NCI-H1105 treated with DMSO at 0.1 percent for 48 hours (cell line): ENCODE data around the gene MUC12.
"Not testable (repeated sequence)": the region's sequence is repeated elsewhere in the genome, so short reads cannot be mapped to it uniquely, and the experiment has no call there.

Experiments used
- DNase-seq: peaks from one replicate; lab custom pipeline; 2025; lab: John Stamatoyannopoulos, UW

Gene MUC12

DNA sequence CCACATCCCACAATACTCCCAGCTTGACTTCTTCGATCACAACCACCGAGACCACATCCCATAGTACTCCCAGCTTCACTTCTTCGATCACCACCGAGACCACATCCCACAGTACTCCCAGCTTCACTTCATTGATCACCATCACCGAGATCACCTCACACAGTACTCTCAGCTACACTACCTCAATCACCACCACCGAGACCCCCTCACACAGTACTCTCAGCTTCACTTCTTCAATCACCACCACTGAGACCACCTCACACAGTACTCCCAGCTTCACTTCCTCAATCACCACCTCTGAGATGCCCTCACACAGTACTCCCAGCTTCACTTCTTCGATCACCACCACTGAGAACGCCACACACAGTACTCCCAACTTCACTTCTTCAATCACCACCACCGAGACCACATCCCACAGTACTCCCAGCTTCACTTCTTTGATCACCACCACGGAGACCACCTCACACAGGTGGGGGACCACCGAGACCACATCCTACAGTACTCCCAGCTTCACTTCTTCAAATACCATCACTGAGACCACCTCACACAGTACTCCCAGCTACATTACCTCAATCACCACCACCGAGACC is 11.4 kb upstream of the MUC12 start:
- DNase-seq = no peak

DNA sequence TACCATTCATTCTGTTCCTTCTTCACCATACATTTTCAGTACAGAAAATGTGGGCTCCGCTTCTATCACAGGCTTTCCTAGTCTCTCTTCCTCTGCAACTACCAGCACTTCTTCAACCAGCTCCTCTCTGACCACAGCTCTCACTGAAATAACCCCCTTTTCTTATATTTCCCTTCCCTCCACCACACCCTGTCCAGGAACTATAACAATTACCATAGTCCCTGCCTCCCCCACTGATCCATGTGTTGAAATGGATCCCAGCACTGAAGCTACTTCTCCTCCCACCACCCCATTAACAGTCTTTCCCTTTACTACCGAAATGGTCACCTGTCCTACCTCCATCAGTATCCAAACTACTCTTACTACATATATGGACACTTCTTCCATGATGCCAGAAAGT is 9.5 kb upstream of the MUC12 start:
- no peak for DNase-seq

DNA sequence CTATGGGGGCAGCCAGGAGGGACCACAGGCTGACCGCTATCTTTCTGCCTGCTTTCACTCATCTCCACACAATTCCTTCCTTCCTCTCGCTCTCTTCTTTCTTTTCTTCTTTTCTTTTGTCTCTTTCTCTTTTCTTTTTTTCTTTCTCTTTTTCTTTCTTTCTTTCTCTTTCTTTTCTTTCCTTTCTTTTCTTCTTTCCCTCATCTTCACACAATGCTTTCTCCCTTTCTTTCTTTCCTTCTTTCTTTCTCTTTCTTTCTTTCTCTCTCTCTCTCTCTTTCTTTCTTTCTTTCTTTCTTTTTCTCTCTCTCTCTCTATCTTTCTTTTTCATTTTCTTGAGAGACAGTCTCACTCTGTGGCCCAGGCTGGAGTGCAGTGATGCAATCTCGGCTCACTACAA is 6.8 kb upstream of the MUC12 start:
- DNase-seq = no peak

DNA sequence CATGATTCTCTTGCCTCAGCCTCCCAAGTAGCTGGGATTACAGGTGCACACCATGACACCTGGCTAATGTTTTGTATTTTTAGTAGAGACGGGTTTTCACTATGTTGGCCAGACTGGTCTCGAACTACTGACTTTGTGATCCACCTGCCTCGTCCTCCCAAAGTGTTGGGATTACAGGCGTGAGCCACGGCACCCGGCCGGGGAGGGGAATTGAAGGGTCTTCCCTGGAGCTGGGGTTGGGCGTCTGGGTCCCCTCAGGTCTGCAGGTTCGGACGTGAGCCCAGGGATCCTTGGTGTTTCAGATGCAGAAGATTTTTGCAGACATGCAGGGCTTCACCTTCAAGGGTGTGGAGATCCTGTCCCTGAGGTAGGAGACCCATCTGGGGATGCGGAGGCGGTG is 6.0 kb upstream of the MUC12 start:
- no peak for DNase-seq

DNA sequence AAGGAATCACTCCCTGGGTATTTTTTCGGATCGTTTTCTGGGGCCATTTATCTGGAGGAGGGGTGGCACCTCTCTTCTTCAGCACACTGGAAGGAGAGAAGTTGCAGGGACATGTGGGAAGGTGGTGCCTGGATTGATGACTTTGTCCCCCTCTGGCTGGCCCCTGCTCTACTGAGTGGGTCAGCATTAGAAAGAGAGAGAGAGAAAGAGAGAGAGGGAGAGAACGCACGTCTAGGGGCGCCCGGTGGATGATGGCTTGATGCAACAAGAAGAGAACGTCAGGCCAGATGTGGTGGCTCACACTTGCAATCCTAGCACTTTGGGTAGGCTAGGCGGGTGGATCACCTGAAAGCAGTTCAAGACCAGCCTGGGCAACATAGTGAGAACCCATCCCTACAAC is 5.5 kb upstream of the MUC12 start:
- DNase-seq = no peak

DNA sequence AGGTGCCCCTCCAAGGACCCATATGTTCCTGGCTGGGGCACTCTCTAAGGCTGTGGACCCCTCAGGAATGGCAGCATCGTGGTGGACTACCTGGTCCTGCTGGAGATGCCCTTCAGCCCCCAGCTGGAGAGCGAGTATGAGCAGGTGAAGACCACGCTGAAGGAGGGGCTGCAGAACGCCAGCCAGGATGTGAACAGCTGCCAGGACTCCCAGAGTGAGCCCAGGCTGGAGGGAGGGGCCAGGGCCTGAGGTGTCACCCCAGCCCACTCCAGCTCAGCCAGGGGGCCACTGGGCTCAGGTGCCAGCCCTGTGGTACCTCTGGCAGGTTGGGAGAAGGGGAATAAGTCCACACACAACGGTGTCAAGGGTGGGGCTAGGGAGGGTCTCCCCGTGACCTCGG is 4.7 kb upstream of the MUC12 start:
- no peak for DNase-seq

DNA sequence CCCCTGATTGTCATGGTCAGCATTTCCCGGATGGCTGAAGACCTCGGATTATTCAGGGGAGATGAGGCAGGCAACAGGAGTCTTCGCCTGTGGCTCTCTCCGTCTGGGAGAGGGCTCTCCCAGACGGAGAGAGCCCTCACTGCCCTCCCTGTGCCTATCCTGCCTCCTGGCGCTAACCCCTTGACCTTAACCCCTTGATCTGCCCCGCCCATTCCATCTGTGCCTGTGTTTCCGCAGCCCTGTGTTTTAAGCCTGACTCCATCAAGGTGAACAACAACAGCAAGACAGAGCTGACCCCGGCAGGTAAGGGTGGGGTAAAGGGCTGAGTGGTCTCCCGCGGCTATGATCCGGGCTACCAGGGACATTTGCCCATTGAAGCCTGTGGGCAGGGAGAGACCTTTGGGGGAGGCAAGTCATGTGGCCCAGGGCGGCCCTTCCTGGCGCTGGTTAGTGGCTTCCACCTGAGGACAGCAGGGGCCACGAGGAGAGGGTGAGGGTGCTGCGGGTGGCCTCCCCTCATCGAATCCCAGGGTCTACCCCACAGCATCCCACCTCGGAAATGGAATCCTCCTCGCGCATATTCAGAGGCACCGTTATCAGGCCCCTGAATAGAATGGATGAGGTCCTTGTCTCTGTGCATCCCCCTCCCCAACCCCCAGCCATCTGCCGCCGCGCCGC is 4.2 kb upstream of the MUC12 start:
- DNase-seq = no peak

DNA sequence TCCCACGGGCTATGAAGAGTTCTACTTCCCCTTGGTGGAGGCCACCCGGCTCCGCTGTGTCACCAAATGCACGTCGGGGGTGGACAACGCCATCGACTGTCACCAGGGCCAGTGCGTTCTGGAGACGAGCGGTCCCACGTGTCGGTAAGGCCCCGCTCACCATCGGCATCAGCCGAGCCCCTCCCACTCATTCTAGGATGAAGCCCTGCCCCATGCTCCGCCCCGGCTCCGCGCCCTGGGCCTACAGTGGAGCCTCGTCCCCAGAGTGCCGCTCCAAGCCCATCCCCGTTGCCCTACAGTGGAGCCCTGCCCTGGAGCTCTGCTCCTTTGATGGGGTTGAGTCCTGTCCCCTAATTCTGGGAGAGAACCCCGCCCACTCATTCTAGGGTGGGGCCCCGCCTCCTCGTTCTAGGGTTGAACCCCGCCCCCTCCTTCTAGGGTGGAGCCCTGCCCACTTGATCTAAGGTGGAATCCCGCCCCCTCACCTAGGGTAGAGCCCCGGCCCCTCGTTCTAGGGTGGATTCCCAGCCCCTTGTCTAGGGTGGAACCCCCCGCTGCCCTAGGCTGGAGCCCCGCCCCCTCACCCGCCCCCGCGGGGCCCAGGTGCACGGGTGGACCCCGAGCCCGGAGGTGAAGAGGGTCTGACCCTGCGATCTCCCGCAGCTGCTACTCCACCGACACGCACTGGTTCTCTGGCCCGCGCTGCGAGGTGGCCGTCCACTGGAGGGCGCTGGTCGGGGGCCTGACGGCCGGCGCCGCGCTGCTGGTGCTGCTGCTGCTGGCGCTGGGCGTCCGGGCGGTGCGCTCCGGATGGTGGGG is 3.4 kb upstream of the MUC12 start:
- no peak for DNase-seq

DNA sequence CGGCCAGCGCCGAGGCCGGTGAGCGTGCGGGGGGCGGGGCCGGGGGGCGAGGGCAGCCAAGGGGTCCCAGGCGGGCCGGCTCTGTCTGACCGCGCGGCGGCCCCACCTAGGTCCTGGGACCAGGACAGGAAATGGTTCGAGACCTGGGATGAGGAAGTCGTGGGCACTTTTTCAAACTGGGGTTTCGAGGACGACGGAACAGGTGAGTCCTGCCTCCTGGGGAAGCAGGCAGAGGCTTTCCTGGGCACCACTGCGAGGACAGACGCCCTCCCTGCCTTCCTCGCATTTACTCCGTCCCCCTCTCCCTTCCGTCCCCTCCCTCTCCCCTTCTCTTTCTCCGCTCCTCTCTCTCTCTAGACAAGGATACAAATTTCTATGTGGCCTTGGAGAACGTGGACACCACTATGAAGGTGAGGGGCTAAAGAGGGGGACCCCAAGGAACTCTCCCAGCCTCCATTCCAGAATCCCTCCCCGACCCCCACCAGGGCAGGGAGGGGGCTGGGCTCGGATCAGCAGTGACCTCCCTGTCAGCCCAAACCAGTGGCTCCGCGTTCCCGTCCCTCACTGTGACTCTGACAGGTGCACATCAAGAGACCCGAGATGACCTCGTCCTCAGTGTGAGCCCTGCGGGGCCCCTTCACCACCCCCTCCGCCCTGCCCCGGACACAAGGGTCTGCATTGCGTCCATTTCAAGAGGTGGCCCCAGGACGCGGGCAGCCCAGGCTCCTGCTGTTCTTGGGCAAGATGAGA is 2.6 kb upstream of the MUC12 start:
- no peak for DNase-seq

DNA sequence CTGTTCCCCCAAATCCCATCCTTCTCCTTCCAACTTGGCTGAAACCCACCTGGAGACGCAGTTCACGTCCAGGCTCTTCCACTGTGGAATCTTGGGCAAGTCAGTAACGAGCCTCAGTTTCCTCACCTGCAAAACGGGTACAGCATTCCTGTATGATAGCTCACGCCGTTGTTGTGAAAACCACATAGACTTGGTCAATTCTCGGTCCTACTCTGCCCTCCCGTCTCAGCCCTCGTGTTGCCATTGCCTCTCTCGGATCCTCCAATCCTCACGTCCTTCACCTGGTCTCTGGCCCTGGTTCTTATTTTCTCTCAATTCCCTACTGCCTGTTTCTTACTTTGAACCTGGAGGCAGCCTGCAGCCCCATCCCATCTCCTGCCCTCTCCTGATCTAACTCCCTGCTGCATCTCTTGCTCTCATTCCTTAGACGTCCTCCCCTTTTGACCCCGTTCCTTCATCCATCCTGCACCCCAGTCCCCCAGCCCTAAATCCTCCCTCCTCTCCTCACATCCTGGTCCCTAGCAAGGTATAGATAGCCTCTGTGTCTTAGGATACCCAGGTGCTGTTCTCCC is 2.0 kb upstream of the MUC12 start:
- no peak for DNase-seq

DNA sequence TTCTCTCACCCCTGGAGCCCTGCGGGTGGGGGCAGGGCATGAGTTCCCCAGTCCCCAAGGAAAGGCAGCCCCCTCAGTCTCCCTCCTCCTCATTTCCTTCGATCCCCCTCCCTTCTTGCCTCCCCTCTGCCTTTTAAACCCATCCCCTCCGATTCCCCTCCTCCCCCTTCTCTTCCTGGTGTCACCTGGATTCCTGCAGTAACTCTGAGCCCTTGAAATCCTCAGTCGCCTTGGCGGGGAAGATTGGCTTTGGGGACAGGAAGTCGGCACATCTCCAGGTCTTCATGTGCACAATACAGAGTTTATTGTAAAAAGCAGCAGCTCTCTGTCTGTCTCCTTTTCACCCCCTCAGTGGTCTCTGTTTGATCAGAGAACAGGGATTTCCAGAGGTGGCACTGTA is 1.3 kb upstream of the MUC12 start:
- DNase-seq = no peak

DNA sequence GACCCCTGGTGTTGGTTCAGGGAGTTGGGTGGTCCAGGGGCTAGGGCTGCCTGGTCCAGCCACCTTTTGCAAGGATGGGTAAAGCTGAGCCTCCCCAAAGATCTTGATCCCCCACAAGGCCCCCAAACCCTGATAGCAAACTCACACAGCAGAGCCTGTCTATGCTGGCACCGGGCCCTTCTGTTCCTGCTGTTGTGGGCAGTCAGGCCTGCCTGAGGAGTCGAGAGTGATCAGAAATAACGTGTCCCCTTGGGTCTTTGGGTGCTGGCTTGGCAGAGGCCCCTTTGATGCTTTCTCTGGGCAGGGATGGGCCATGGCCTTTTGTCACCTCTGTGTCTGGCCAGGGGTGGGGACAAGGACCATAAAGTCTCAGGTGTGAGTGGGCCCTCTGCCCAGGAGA is 715 bp upstream of the MUC12 start:
- no peak for DNase-seq

DNA sequence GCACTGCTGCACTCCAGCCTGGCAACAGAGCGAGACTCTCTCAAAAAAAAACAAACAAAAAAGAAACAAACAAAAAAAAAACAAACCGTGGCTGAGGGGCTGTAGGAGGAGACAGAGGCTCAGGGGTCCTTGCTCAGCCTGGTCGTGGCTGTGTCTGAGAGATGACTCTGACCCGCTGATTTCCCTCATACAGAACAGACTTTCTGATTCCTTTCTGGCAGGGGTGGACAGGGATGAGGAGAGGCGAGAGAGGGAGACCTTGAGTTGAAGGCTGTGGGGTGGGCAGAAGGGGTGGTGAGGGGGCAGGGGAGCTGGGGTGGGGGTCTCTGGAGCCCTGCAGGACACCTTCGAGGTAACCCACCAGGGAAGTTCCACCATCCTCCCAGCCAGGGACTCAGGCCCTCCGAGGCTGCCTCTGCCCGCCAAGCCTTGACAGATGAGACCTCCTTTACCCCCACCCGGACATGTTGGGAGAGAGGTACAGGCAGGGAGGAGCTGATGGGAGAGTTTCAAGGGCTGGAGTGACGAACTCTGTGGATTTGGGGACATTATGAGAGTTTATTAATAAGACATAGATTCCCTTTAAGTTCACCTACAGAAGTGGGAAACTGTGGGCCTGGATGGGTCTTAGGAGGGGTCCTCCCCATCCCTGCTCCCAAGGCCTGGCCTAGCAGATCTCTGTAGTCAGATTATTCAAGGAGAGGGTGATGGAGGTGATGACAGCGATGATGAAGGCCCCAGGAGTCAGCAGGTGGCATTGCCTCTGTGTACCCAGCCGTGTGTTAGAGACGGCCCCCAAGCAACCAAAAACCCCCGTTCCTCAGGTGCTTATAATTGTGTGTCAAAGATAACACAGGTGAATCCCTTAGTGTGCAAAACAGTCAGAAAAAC is 2.0 kb downstream of the MUC12 start:
- DNase-seq = no peak

DNA sequence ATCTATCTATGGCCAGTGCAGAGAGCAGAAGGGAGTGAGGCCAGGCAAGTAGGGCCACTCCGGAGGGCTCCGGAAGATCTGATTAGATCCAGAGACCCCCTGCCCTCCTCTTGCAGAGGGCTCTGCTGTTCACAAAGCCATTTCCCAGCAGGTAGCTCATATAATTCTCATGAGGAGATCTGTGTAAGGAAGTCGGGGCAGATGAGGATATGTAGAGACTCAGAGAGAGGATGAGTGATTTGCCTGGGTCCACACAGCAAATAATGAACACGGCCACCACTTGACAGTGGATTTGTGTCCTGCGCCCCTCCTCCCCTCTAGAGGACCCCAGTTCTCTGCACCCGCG is 2.6 kb downstream of the MUC12 start:
- DNase-seq = no peak

DNA sequence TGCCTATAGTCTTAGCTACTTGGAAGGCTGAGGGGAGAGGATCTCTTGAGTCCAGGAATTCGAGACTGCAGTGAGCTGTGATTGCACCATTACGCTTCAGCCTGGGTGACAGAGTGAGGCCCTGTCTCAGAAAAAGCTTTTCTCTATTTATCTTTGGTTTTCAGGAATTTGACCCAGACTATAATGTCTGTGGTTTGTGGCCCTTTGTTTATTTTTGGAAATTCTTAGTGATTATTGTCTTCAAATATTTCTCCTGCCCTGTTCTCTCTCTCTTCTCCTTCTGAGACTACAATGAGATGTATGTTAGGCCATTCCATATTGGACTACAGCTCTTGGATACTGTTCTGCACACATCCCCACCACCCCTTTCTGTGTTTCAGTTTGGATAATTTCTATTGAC is 4.7 kb downstream of the MUC12 start:
- no peak for DNase-seq

DNA sequence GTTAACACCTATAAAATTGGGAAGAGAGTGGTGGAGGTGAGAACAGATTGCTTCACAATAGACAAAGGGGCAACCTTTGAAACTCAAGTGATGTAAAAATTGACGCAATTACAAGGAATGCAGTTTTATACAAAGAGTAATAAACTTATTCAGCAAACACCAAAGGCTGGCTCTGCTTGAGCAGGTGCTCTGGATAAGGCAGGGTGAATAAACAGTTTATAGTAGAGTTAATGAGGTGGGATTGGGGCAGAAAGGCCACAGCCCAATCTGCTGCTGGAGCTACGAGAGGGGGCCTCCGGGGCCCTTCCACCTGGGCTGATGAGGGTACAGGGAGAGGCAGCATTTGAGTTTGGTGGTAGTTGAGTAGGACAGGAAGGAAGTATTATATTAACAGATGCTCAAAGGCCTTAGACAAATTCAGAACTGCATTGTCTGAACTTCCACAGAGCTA is 6.0 kb downstream of the MUC12 start:
- DNase-seq = peak; percentile 51

DNA sequence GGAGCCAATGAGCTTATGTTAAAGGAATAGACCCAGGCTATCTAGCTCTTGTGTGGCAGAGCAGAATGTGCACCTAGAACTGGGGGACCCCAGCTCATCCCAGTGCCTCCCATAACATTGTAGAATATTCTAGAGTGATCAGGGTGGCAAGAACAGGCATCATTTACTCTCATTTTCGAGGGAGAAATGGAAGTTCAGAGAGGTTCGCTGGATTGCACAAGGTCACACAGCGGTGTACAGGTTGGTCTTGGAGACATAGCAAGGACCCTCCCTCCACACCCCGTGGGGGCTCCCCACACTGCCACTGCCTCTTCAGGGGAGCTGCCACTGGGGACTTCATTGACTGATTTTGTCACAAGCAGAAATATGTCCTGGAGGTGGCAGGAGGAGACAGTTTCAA is 8.9 kb downstream of the MUC12 start:
- DNase-seq = no peak

DNA sequence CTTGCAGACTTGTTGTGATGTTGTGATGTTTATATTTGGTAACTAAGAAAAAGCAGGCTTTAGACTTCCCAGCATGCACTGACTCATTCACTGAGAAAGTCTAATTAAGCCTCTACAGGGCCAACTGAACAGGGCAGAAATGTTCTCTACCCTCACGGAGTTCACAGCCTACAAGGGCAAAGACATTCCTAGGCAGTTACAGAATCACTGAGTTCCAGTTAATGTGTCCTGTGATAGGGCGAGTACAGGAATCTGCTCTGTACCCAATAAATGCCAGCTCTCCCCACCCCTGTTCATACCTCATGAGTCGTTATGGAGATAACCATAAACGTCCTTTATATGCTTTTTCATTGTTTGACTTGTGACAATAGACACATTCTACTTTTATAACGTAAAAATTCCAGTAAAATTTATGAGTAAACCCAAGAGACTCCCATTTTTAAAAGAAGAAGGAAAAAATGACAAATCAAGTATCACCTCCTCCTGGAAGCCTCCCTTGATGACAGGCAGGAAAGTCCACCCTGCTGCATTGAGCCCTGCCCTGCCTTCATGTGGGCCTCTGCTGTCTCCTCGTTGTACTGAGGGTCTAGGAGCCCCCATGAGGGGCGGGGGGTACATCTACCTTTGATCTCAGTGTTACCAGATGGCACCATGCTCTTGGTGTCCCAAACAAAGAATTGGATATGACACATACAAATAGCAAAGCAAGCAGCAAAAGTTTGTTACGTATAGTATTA is 14.3 kb downstream of the MUC12 start:
- DNase-seq = no peak

DNA sequence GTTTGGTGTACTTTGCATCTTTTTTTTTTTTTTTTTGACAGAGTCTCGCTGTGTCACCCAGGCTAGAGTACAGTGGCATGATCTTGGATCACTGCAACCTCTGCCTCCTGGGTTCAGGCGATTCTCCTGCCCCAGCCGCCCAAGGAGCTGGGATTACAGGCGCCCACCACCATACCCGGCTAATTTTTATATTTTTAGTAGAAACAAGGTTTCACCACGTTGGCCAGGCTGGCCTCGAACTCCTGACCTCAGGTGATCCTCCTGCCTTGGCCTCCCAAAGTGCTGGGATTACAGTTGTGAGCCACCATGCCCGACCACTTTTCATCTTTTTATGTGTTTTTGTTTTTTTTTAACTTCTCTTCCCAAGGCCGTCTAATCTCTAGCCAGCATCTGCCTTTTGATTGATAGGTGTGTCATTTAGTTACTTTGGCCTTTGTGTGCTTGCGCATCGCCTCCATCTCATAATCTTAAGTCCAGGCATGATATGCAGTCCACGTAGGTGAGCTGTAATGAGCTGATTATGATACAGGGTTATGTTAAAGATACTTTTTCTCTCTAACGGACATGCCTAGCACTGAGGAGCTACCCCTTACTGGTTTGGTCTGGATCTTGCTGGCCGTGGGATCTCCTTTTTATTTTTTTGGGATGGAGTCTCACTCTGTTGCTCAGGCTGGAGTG is 15.0 kb downstream of the MUC12 start:
- not testable (repeated sequence) for DNase-seq
